Cardiac fibroblast (primary cell): ENCODE data around the gene PRAMEF4.
"Not testable (repeated sequence)": the region's sequence is repeated elsewhere in the genome, so short reads cannot be mapped to it uniquely, and the experiment has no call there.

Experiments
- DNase-seq, 2 donors: peaks; one replicate each; pipeline versions ENCODE4 v3.0.0 to v3.0.0-alpha.2; 2010; ENCODE audit warnings: low read depth in 2 of 2
- H3K4me3 ChIP-seq, 2 donors: replicated peaks in 1 of 2; 1 replicate in 1 of 2; 2 replicates in 1 of 2; pipeline ENCODE4 v1.5.1; 2011; ENCODE audit warnings: low read depth in 2 of 2, low read length in 2 of 2, mild to moderate bottlenecking in 2 of 2, moderate library complexity in 1 of 2
- TF ChIP-seq, protein P1 (sequence below): IDR thresholded peaks from one replicate; pipeline ENCODE4 v1.5.1; 2011; ENCODE audit warnings: low read depth, mild to moderate bottlenecking, low read length, inconsistent platforms

Gene PRAMEF4

DNA sequence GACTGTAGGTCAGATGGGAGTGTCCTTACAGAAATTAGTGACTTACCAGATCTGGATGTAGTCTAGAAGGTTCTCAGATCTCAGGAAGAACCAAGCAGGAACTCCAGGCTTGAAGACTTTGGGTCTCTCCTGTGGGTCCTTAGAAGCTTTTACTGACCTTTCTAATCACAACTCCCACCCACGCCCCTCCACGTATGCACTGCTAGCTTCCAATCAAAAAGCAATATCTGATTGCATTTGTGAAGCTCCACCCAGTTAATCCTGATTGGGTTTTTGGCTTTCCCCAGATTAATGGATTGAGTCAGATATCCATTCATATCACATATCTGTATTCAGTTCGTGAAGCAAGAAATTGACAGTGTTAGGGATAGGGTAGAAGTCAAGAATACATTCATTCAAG, at the start of gene PRAMEF4:
Gene PRAMEF4, minus strand, starts transcription at position 101 of the 400 bp plus-strand sequence. CDS start 2,807 bp downstream, outside the sequence.
- DNase-seq, H3K4me3 ChIP-seq: not testable (repeated sequence)

GRCh38 chr1:12924368-12924767, 38.4 kb upstream of the PRAMEF4 start:
- DNase-seq, H3K4me3 ChIP-seq: not testable (repeated sequence)

DNA sequence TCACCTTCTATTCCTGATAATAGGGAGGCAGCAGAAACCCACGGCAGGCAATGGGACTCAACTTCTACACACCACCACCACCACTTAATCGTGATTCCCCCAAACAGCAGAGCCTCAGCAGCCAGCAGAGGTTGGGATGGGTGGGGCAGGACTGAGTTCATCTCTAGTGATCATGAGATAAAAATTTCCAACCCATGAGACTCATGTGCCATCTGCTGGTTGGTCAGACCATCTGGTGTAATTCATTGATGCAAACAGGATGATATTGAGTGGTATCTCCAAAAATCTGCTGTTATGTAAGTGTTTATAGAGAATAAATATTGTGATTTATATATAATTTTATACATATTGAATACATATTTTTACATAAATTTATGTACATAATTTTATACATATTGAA, 35.7 kb upstream of the PRAMEF4 start:
- not testable (repeated sequence) for H3K4me3 ChIP-seq, DNase-seq

DNA sequence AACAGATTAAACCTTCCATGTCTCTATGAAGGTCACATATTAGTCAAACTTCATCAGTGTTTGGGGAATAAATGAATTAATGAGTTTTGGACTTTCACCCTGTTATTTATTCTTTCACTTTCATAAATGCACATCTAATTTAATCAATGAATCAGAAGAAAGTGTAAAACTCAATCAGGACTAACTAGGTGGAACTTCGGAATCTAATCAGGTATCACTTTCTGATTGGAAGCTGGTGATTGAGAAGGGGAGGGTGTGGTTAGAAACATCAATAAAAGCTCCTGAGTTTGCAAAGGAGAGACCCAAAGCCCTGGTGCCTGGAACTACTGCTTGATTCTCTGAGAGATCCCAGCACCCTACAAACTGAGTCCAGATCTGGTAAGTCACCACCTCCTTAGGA, 30.3 kb upstream of the PRAMEF4 start, which contains the start of gene PRAMEF7:
Gene PRAMEF7, plus strand, starts transcription at position 301 of the 400 bp plus-strand sequence. CDS start 1,083 bp downstream, outside the sequence.
- DNase-seq, result not testable (repeated sequence)

GRCh38 chr1:12903793-12904572, 18.0 kb upstream of the PRAMEF4 start:
- not testable (repeated sequence) for DNase-seq, H3K4me3 ChIP-seq

More for the DNA sequence above, 30.3 kb upstream of the PRAMEF4 start, which contains the start of gene PRAMEF7:
- not testable (repeated sequence) for H3K4me3 ChIP-seq

DNA sequence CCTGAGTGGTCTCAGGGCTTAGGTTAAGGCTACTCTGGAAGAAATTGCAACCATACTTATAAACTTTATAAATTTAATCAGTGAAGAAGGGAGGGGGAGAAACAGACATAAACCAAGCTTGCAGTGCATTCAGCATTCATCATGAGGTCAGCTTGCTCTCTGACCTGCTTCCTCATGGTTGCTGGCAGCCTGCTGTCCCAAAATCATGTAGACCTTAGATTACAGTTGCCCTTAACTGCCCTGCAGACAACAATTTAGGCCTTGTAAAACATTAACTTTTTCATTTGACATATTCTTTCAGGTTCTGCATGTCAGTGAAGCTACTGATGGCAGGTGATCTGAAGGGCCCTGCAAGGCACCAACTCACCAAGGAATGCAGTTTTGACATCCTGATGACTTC, 13.2 kb upstream of the PRAMEF4 start:
- DNase-seq, H3K4me3 ChIP-seq: not testable (repeated sequence)

GRCh38 chr1:12898170-12898569, 12.2 kb upstream of the PRAMEF4 start, which contains the start of gene PRAMEF10:
PRAMEF10 (minus strand) TSS chr1:12898270; CDS start chr1:12895847, 2,423 bp downstream.
- not testable (repeated sequence) for H3K4me3 ChIP-seq, DNase-seq

DNA sequence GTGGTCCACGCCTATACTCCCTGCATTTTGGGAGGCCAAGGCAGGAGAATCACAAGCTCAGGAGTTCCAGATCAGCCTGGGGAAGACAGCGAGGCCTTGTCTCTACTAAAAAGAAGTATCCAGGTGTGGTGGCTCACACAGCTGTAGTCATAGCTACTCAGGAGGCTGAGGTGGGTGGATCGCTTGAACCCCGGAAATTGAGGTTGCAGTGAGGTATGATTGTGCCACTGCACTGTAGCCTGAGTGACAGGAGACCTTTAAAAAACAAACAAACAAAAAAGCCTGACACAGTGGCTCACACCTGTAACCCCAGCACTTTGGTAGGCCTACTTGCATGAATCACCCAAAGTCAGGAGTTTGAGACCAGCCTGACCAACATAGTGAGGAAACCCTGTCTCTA, 7.5 kb downstream of the PRAMEF4 start:
- H3K4me3 ChIP-seq, DNase-seq: not testable (repeated sequence)

DNA sequence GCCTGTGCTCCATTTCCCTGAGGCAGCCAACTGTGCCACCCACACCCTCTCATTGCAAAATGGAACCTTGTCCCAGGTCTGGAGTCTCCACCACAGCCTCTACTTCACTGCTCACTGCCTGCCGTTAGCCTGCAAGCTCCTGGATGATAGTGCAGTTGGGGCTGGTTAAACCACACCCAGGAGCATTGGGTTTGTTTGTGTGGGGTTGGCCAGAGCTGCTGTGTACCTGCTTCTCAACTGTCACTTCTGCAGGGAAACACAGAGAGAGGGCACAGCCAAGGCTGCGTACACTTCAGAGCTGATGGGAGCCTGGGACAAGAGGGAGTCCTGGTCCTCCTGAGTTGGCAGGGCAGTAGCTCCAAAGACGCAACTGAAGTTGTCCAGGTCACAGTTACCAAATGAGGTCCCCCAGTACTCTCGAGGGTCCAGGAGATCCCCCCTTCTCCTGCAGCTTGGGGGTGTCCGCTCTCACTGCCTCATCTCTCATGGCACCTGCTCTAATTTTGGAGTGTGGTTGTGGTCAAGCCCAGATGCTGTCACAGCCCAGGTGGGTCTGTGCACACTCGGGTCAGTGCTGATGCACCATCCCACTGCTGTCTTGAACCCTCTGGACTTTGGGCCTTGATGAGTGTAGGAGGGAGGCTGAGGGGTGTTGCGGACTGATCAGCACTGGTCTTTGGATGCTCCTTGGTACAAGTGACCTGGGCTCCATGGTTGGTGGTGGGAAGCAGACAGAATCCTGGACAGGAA, 22.7 kb downstream of the PRAMEF4 start:
- not testable (repeated sequence) for H3K4me3 ChIP-seq, DNase-seq

GRCh38 chr1:12856786-12857185, 29.2 kb downstream of the PRAMEF4 start, which contains the start of gene PRAMEF2:
PRAMEF2 (plus strand) TSS chr1:12857086; CDS start chr1:12859010, 1,924 bp downstream.
- not testable (repeated sequence) for DNase-seq, H3K4me3 ChIP-seq

DNA sequence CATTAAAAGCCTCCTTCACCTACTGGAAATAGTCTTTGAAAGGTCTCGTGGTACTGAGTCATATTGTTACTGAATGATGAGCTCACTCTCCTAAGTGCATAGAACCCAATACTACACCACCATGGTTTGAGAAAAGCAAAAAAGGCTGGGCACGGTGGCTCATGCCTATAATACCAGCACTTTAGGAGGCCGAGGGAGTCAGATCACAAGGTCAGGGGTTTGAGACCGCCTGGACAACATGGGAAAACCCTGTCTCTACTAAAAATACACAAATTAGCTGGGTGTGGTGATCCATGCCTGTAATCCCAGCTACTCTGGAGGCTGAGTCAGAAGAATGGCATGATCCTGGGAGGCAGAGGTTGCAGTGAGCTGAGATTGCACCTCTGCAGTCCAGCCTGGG, 34.2 kb downstream of the PRAMEF4 start:
- H3K4me3 ChIP-seq, result no peak overlapping the region
- TF ChIP-seq, protein P1, sequence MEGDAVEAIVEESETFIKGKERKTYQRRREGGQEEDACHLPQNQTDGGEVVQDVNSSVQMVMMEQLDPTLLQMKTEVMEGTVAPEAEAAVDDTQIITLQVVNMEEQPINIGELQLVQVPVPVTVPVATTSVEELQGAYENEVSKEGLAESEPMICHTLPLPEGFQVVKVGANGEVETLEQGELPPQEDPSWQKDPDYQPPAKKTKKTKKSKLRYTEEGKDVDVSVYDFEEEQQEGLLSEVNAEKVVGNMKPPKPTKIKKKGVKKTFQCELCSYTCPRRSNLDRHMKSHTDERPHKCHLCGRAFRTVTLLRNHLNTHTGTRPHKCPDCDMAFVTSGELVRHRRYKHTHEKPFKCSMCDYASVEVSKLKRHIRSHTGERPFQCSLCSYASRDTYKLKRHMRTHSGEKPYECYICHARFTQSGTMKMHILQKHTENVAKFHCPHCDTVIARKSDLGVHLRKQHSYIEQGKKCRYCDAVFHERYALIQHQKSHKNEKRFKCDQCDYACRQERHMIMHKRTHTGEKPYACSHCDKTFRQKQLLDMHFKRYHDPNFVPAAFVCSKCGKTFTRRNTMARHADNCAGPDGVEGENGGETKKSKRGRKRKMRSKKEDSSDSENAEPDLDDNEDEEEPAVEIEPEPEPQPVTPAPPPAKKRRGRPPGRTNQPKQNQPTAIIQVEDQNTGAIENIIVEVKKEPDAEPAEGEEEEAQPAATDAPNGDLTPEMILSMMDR, result no peak
- DNase-seq, result peak in 1 of 2 donors; percentile 10

GRCh38 chr1:12848620-12849019, 37.4 kb downstream of the PRAMEF4 start, which contains the start of gene HNRNPCL1:
HNRNPCL1 (minus strand) TSS chr1:12848720; CDS start chr1:12848289, 431 bp downstream.
- H3K4me3 ChIP-seq, DNase-seq: not testable (repeated sequence)

- not testable (repeated sequence) for DNase-seq
These were observed 52.8 kb downstream of the PRAMEF4 start for GRCh38 chr1:12833251-12833650.

DNA sequence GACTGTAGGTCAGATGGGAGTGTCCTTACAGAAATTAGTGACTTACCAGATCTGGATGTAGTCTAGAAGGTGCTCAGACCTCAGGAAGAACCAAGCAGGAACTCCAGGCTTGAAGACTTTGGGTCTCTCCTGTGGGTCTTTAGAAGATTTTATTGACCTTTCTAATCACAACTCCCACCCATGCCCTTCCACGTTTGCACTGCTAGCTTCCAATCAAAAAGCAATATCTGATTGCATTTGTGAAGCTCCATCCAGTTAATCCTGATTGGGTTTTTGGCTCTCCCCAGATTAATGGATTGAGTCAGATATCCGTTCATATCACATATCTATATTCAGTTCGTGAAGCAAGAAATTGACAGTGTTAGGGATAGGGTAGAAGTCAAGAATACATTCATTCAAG, 54.7 kb downstream of the PRAMEF4 start, which contains the start of gene PRAMEF11:
Gene PRAMEF11, minus strand, starts transcription at position 101 of the 400 bp plus-strand sequence. CDS start 2,621 bp downstream, outside the sequence.
- H3K4me3 ChIP-seq, DNase-seq: not testable (repeated sequence)

More at GRCh38 chr1:12833251-12833650, 52.8 kb downstream of the PRAMEF4 start:
- H3K4me3 ChIP-seq, result not testable (repeated sequence)
